ENCODE results near the gene LASP1.
"Not testable (repeated sequence)": the region's sequence is repeated elsewhere in the genome, so short reads cannot be mapped to it uniquely, and the experiment has no call there.

The LASP1 gene

GRCh38 chr17:38908676-38909181, 38.9 kb downstream of the LASP1 start:
- no peak for DNase-seq (ENCODE audit: low read depth in 2 of 2)

- no peak for DNase-seq (ENCODE audit: low read depth in 2 of 2)
Observed at GRCh38 chr17:38910325-38910724, 40.5 kb downstream of the LASP1 start.

- no peak for DNase-seq (ENCODE audit: low read depth in 2 of 2)
Observed at GRCh38 chr17:38911081-38911730, 41.3 kb downstream of the LASP1 start.

GRCh38 chr17:38911731-38912081, 41.8 kb downstream of the LASP1 start:
- not testable (repeated sequence) for DNase-seq (ENCODE audit: low read depth in 2 of 2)

GRCh38 chr17:38912221-38912813, 42.5 kb downstream of the LASP1 start:
- DNase-seq (ENCODE audit: low read depth in 2 of 2): no peak

GRCh38 chr17:38914741-38915638, 45.1 kb downstream of the LASP1 start:
- no peak for DNase-seq (ENCODE audit: low read depth in 2 of 2)

GRCh38 chr17:38915639-38915995, 45.8 kb downstream of the LASP1 start:
- no peak for DNase-seq (ENCODE audit: low read depth in 2 of 2)

- DNase-seq (ENCODE audit: low read depth in 2 of 2): no peak
Observed at GRCh38 chr17:38916771-38917170, 46.9 kb downstream of the LASP1 start.

- no peak for DNase-seq (ENCODE audit: low read depth in 2 of 2)
Observed at GRCh38 chr17:38917259-38917658, 47.4 kb downstream of the LASP1 start.

GRCh38 chr17:38918129-38918913, 48.5 kb downstream of the LASP1 start:
- DNase-seq (ENCODE audit: low read depth in 2 of 2): no peak

GRCh38 chr17:38918916-38919315, 49.1 kb downstream of the LASP1 start:
- no peak for DNase-seq (ENCODE audit: low read depth in 2 of 2)

- DNase-seq (ENCODE audit: low read depth in 2 of 2): no peak
Observed at GRCh38 chr17:38919316-38920078, 49.6 kb downstream of the LASP1 start.

- DNase-seq (ENCODE audit: low read depth in 2 of 2): no peak
Observed at GRCh38 chr17:38920374-38921291, 50.8 kb downstream of the LASP1 start.

GRCh38 chr17:38921756-38922411, 52.0 kb downstream of the LASP1 start:
- DNase-seq (ENCODE audit: low read depth in 2 of 2): no peak

- DNase-seq (ENCODE audit: low read depth in 2 of 2): no peak
Observed at GRCh38 chr17:38922538-38923297, 52.9 kb downstream of the LASP1 start.

GRCh38 chr17:38925263-38925995, 55.6 kb downstream of the LASP1 start, which contains the start of gene LASP1NB:
LASP1NB (plus strand) TSS chr17:38925614.
- peak in 1 of 2 donors; percentile 14 for DNase-seq (ENCODE audit: low read depth in 2 of 2)

- DNase-seq (ENCODE audit: low read depth in 2 of 2): no peak
Observed at GRCh38 chr17:38926293-38927070, 56.6 kb downstream of the LASP1 start.

Measured in activated CD8-positive, alpha-beta memory T cell treated with anti-CD3 and anti-CD28 coated beads for 4 hours (primary cell).